Ishikawa (cell line): Measurements from ENCODE around the gene LEKR1.

ENCODE experiments used
- CEBPB ChIP-seq: IDR thresholded peaks from 2 replicates; pipeline ENCODE4 v1.6.1; 2012
- CREB1 ChIP-seq: IDR thresholded peaks from 2 replicates; pipeline ENCODE4 v1.6.1; 2012; ENCODE audit warnings: low read depth
- EGR1 ChIP-seq: IDR thresholded peaks from 2 replicates; pipeline ENCODE4 v1.6.1; 2012
- EP300 ChIP-seq: IDR thresholded peaks from 2 replicates; pipeline ENCODE4 v1.6.1; 2012; ENCODE audit warnings: borderline replicate concordance
- FOXM1 ChIP-seq: IDR thresholded peaks from 2 replicates; pipeline ENCODE4 v1.6.1; 2012; ENCODE audit warnings: low read depth, borderline replicate concordance
- NFIC ChIP-seq: IDR thresholded peaks from 2 replicates; pipeline ENCODE4 v1.6.1; 2012
- RAD21 ChIP-seq: IDR thresholded peaks from 2 replicates; pipeline ENCODE4 v1.6.1; 2012; ENCODE audit warnings: low read depth
- TAF1 ChIP-seq: IDR thresholded peaks from 2 replicates; pipeline ENCODE4 v1.6.1; 2012; ENCODE audit warnings: low read depth, mild to moderate bottlenecking
- TCF12 ChIP-seq: IDR thresholded peaks from 2 replicates; pipeline ENCODE4 v1.6.1; 2012; ENCODE audit warnings: low read depth
- TEAD4 ChIP-seq: IDR thresholded peaks from 2 replicates; pipeline ENCODE4 v1.6.1; 2012
- YY1 ChIP-seq: IDR thresholded peaks from 2 replicates; pipeline ENCODE4 v1.6.1; 2012; ENCODE audit warnings: low read depth
- ZBTB7A ChIP-seq: IDR thresholded peaks from 2 replicates; pipeline ENCODE4 v1.6.1; 2012; ENCODE audit warnings: low read depth
- TF ChIP-seq, protein P1 (sequence below): IDR thresholded peaks from 2 replicates; pipeline ENCODE4 v1.6.1; 2012
- TF ChIP-seq, protein P2 (sequence below): IDR thresholded peaks from 2 replicates; pipeline ENCODE4 v1.6.1; 2012
- TF ChIP-seq, protein P3 (sequence below): IDR thresholded peaks from 2 replicates; pipeline ENCODE4 v1.6.1; 2012; ENCODE audit warnings: low read depth, mild to moderate bottlenecking

Gene LEKR1

DNA sequence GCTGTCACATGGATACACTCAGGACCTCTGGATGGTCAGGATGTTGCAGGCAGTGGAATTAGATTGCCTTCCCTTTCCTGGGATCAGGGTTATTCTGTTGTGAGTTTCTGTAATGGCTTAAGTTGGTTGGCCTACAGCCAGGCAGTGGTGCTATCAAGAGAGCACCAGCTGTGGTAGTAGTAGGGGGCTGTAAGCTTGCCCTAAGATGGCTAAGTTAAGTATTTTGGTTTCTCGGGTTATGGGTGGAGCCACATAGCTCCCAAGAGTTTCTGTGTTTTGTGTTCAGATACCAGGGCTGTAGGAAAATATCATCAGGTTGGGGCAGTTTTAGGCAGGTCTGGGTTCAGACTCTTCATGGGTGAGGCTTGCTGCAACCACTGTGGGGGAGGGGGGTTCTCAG, 59.6 kb downstream of the LEKR1 start:
- TF ChIP-seq, protein P1, sequence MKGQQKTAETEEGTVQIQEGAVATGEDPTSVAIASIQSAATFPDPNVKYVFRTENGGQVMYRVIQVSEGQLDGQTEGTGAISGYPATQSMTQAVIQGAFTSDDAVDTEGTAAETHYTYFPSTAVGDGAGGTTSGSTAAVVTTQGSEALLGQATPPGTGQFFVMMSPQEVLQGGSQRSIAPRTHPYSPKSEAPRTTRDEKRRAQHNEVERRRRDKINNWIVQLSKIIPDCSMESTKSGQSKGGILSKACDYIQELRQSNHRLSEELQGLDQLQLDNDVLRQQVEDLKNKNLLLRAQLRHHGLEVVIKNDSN: no peak
- no peak for TF ChIP-seq ZBTB7A
- TF ChIP-seq TEAD4: no peak
- TF ChIP-seq NFIC: no peak

DNA sequence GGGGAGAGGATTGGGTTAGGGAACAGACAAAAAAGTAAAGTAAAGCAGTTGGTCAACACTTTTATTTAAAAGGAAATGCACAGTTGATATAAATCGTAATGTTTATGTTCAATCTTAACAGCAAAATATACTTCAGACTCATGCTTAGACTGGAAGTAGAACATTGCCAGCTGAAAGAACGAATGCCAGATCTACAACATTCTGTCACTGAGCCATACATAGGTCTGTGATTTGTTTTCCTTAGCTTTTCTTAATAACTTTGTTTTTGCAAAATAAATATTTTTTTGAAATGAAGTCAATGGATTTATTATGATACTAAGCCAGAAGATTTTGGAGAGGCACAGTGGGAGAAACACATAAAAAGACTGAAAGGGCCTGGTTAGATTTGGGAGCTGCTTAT, 62.0 kb downstream of the LEKR1 start:
- TF ChIP-seq RAD21 (no peak), TEAD4 (no peak)
- TF ChIP-seq, protein P2, sequence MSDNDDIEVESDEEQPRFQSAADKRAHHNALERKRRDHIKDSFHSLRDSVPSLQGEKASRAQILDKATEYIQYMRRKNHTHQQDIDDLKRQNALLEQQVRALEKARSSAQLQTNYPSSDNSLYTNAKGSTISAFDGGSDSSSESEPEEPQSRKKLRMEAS: no peak

DNA sequence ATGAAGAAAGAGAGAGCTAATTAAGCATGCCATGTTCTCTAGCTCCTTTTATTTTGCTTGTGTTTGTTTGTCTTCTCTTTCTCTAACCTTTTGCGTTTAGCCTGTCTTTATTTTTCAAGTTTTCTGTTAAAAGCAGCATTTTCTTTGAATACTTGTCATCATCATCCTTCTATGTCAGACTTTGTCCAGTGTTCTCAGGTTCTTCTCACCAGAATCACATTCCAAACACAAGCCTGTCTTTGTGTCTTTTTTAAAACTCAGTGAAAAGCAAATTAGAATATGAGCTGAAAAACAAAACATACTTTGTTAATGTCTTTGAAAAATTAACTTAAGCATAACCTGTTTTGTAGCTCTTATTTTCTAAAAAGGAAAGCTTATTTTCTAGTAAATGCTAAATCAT, 62.4 kb downstream of the LEKR1 start:
- no peak for TF ChIP-seq NFIC
- no peak for TF ChIP-seq FOXM1
- TF ChIP-seq CEBPB: no peak
- no peak for TF ChIP-seq TEAD4
- TF ChIP-seq TAF1: no peak
- no peak for TF ChIP-seq EP300
- no peak for TF ChIP-seq TCF12

DNA sequence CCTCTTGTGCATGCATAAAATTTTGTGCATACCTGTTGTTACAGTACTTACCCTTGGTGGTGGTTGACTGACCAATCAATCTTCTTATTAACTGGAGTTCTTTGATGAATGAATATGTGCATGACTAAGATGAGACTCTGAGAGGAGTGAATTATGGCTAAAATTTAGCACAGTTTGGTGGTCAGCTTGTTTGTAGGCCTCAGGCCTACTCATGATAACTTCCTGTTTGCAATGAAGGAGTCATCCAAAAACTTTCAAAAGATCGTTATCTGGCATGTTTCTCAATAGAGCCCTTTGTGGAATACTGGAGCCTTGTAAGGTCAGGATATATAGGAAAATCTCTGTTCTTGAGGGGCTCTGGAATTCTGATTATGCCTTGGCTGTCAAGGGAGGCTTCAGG, 66.5 kb downstream of the LEKR1 start:
- no peak for TF ChIP-seq EP300
- TF ChIP-seq, protein P2: no peak
- no peak for TF ChIP-seq TAF1
- TF ChIP-seq CREB1: no peak
- no peak for TF ChIP-seq NFIC
- no peak for TF ChIP-seq RAD21
- no peak for TF ChIP-seq CEBPB
- no peak for TF ChIP-seq EGR1
- TF ChIP-seq ZBTB7A: no peak
- no peak for TF ChIP-seq TCF12
- TF ChIP-seq YY1: no peak
- TF ChIP-seq, protein P1: no peak
- TF ChIP-seq, protein P3, sequence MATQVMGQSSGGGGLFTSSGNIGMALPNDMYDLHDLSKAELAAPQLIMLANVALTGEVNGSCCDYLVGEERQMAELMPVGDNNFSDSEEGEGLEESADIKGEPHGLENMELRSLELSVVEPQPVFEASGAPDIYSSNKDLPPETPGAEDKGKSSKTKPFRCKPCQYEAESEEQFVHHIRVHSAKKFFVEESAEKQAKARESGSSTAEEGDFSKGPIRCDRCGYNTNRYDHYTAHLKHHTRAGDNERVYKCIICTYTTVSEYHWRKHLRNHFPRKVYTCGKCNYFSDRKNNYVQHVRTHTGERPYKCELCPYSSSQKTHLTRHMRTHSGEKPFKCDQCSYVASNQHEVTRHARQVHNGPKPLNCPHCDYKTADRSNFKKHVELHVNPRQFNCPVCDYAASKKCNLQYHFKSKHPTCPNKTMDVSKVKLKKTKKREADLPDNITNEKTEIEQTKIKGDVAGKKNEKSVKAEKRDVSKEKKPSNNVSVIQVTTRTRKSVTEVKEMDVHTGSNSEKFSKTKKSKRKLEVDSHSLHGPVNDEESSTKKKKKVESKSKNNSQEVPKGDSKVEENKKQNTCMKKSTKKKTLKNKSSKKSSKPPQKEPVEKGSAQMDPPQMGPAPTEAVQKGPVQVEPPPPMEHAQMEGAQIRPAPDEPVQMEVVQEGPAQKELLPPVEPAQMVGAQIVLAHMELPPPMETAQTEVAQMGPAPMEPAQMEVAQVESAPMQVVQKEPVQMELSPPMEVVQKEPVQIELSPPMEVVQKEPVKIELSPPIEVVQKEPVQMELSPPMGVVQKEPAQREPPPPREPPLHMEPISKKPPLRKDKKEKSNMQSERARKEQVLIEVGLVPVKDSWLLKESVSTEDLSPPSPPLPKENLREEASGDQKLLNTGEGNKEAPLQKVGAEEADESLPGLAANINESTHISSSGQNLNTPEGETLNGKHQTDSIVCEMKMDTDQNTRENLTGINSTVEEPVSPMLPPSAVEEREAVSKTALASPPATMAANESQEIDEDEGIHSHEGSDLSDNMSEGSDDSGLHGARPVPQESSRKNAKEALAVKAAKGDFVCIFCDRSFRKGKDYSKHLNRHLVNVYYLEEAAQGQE: no peak
- TF ChIP-seq FOXM1: no peak

DNA sequence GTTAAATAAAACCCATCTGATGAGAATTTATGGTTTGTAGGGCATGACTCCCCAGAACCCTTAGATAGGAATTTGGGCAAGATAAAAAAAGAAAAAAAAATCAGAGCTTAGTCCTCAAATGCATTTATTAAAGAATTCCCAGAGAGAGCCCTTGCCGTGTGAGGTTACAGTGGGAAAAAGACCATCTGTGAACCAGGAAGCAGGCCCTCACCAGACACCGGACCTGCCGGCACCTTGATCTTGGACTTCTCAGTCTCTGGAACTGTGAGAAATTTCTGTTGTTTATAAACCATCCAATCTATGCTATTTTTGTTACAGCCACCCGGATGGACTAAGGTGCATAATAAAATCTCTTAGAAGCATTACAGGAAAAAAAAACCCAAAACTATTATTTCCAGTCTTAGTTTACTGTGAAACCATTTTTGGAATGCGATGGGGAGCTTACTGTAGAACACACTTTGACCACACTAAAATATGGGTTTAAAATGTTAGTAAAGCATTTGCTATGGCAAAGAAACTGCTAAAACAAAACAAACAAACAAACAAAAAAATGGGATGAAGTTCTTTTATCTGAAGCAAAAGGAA, 72.2 kb downstream of the LEKR1 start:
- no peak for TF ChIP-seq FOXM1
- no peak for TF ChIP-seq TEAD4
- TF ChIP-seq CREB1: no peak
- no peak for TF ChIP-seq CEBPB
- no peak for TF ChIP-seq RAD21
- TF ChIP-seq YY1: no peak
- no peak for TF ChIP-seq ZBTB7A
- no peak for TF ChIP-seq TAF1
- TF ChIP-seq, protein P2: no peak
- no peak for TF ChIP-seq NFIC
- no peak for TF ChIP-seq EP300
- TF ChIP-seq, protein P3: no peak
- no peak for TF ChIP-seq EGR1
- TF ChIP-seq TCF12: no peak
- TF ChIP-seq, protein P1: no peak

DNA sequence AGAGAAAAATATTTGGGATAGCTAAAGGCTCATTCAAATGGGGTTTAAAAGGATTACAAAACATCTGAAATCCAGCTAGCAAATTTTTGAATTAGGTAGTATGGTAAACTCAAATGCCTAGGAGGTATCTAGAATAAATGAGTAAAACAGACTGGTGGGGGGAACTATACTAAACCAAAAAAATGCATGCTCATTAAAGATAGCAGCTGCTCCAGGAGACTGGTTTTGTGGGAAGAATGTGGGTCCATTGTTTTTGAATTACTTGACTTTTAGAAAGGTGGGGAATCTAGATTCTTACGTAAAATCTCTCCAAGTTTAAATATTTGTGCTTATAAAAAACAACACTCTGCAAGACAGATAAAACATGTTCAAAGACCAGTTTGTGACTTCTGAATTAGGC, 73.8 kb downstream of the LEKR1 start:
- TF ChIP-seq CREB1: no peak
- TF ChIP-seq, protein P1: no peak
- no peak for TF ChIP-seq YY1
- no peak for TF ChIP-seq TCF12
- no peak for TF ChIP-seq TEAD4
- TF ChIP-seq, protein P3: no peak
- no peak for TF ChIP-seq EP300
- TF ChIP-seq CEBPB: no peak
- no peak for TF ChIP-seq FOXM1
- no peak for TF ChIP-seq TAF1
- no peak for TF ChIP-seq RAD21
